Measurements from ENCODE around the gene B4GALT1.

GRCh38 chr9:33110686-33111085, 56.5 kb downstream of the B4GALT1 start:
- TF ChIP-seq CTCF (IDR thresholded peaks at IDR 0.05) = no peak
- TF ChIP-seq POLR2A (IDR thresholded peaks at IDR 0.05) = no peak

Measured in breast epithelium (tissue), 3 donors.